HepG2 (cell line): ENCODE data around the gene TUBG2. TPM values are rescaled to one million over a fixed set of nuclear protein-coding genes. Genes with fewer than 3 reads are reported as not detected.

Source experiments
- CBX1 ChIP-seq: IDR thresholded peaks from one replicate; pipeline ENCODE4 v1.6.1; 2016; ENCODE audit warnings: antibody characterized with exemption, low read depth
- CHD4 ChIP-seq: fragments of 200-600 bp; sonication (generic); IDR thresholded peaks from 2 replicates; pipeline ENCODE4 v1.7.0; 2017; ENCODE audit warnings: mild to moderate bottlenecking, low read length, borderline replicate concordance
- DDIT3 ChIP-seq: sonication (generic); formaldehyde crosslinking; IDR thresholded peaks from 2 replicates; pipeline ENCODE4 v1.4.0; 2020; ENCODE audit warnings: mild to moderate bottlenecking, missing genetic modification reagents
- JUND ChIP-seq: sonication (generic); formaldehyde crosslinking; IDR thresholded peaks from 2 replicates; pipeline ENCODE4 v1.8.0; 2022; ENCODE audit warnings: mild to moderate bottlenecking, missing genetic modification reagents
- KDM2A ChIP-seq: sonication (generic); formaldehyde crosslinking; IDR thresholded peaks from 2 replicates; pipeline ENCODE4 v1.4.0; 2020; ENCODE audit warnings: low read depth, missing genetic modification reagents, borderline replicate concordance
- KDM4B ChIP-seq: sonication (generic); formaldehyde crosslinking; IDR thresholded peaks from 2 replicates; pipeline ENCODE4 v1.4.0; 2020; ENCODE audit warnings: missing genetic modification reagents
- MXD1 ChIP-seq: sonication (generic); formaldehyde crosslinking; IDR thresholded peaks from 2 replicates; pipeline ENCODE4 v1.4.0; 2020; ENCODE audit warnings: mild to moderate bottlenecking, missing genetic modification reagents
- RARG ChIP-seq: sonication (generic); formaldehyde crosslinking; IDR thresholded peaks from 2 replicates; pipeline ENCODE4 v1.4.0; 2020; ENCODE audit warnings: low read depth, mild to moderate bottlenecking, missing genetic modification reagents
- RBAK ChIP-seq: sonication (generic); formaldehyde crosslinking; IDR thresholded peaks from 2 replicates; pipeline ENCODE4 v1.5.1; 2020; ENCODE audit warnings: mild to moderate bottlenecking, missing genetic modification reagents
- TEAD3 ChIP-seq: optimal IDR thresholded peaks from 2 replicates; pipeline ENCODE3; 2016; ENCODE audit warnings: borderline replicate concordance
- WIZ ChIP-seq: sonication (generic); formaldehyde crosslinking; IDR thresholded peaks from 2 replicates; pipeline ENCODE4 v1.5.1; 2020; ENCODE audit warnings: mild to moderate bottlenecking, missing genetic modification reagents
- ZFP1 ChIP-seq: IDR thresholded peaks from 2 replicates; pipeline ENCODE4 v1.6.1; 2016
- ZFYVE20 ChIP-seq: sonication (generic); formaldehyde crosslinking; IDR thresholded peaks from 2 replicates; pipeline ENCODE4 v1.8.0; 2023; ENCODE audit warnings: low read depth, mild to moderate bottlenecking, moderate library complexity, missing genetic modification reagents, borderline replicate concordance
- ZNF354B ChIP-seq: sonication (generic); formaldehyde crosslinking; IDR thresholded peaks from 2 replicates; pipeline ENCODE4 v1.8.0; 2022; ENCODE audit warnings: mild to moderate bottlenecking, missing genetic modification reagents
- ZNF629 ChIP-seq: sonication (generic); formaldehyde crosslinking; conservative IDR thresholded peaks from 2 replicates; pipeline ENCODE4 v1.5.0; 2020; ENCODE audit warnings: missing genetic modification reagents
- ZNF709 ChIP-seq: sonication (generic); formaldehyde crosslinking; IDR thresholded peaks from 2 replicates; pipeline ENCODE4 v1.5.0; 2020; ENCODE audit warnings: mild to moderate bottlenecking, missing genetic modification reagents
- polyA plus RNA-seq, 8 experiments: library from polyadenylated mRNA; depleted of rRNA in 3 of 8; stranded (reverse) in 7 of 8; unstranded in 1 of 8; fragments of >200 nt; fragmentation: Illumina TruSeq in 4 of 8; extraction: Trizol in 4 of 8; gene quantifications; 2 replicates each; pipeline versions ENCODE4 v1.2.1 to v1.2.3, GENCODE V29; 2011 to 2016; ENCODE audit warnings: low read depth in 4 of 8, missing spikeins in 1 of 8, mixed read lengths in 1 of 8; ENCODE audit not compliant: insufficient read depth in 1 of 8
- total RNA-seq, 5 experiments: library from RNA; depleted of rRNA; stranded (reverse); fragments of >200 nt; fragmentation: Illumina TruSeq; extraction: Trizol; gene quantifications; 2 replicates each; pipeline ENCODE4 v1.2.3, GENCODE V29; 2016; ENCODE audit warnings: low read depth in 1 of 5
- TF ChIP-seq, protein P1 (sequence below), 2 experiments: sonication (generic) in 1 of 2; formaldehyde crosslinking in 1 of 2; IDR thresholded peaks; 2 replicates each; pipeline versions ENCODE4 v1.6.1 to v1.9.0; 2014 to 2022; ENCODE audit warnings: antibody characterized with exemption in 1 of 2, borderline replicate concordance in 1 of 2, inconsistent platforms in 1 of 2, low read depth in 1 of 2, missing genetic modification reagents in 1 of 2
- TF ChIP-seq, protein P2 (sequence below): sonication (generic); formaldehyde crosslinking; IDR thresholded peaks from 2 replicates; pipeline ENCODE4 v1.5.0; 2020; ENCODE audit warnings: mild to moderate bottlenecking, missing genetic modification reagents
- TF ChIP-seq, protein P3 (sequence below): sonication (generic); formaldehyde crosslinking; IDR thresholded peaks from 2 replicates; pipeline ENCODE4 v1.5.0; 2020; ENCODE audit warnings: mild to moderate bottlenecking, missing genetic modification reagents

The TUBG2 gene
- total and polyA plus RNA-seq, 2 of the 13 experiments (the other 11 are each of a cell fraction or from before 2014, with no cell fraction given) = 16.0 to 42.3 TPM

DNA sequence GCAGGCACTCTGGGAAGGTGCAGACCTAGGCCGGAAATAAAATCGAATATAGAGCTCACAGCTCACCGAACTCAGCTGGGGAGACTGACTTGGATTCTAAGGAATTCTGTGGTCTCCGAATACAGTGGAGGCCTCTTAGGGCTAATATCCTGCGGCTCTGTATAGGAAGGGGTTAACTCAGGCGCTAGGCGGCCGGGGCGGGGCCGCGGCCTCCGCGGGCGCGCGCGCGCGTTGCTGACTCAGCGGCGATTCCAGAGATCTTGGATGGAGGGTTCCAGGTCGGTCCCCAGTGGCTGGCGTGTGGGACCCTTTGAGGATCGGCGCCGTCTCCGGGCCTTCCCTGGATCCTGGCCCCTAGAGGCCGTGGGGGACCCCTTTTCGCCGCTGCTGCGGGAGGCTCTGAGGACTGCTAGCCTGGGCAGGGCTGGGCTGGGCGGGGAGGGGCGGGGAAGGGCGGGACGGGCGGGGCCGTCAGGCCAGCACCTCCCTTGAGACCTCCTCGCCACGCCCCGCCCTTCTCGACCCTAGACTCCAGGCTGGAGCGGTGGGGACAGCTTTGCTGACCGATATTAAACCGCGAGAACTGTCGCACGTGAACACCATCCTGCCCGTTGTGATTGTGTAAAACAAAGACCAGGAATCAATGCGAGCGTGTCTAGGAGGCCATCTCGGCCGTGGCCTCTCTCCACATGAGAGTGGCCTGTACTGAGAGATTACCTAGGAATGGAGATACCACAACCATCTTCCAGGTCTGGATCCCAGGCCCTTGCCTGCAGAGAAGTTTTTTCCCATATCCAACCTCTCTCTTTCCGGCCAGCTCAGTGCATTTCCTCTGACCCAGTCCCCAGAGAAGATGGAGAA lies 19.1 kb downstream of the TUBG2 start (continued):
- TF ChIP-seq, protein P1, sequence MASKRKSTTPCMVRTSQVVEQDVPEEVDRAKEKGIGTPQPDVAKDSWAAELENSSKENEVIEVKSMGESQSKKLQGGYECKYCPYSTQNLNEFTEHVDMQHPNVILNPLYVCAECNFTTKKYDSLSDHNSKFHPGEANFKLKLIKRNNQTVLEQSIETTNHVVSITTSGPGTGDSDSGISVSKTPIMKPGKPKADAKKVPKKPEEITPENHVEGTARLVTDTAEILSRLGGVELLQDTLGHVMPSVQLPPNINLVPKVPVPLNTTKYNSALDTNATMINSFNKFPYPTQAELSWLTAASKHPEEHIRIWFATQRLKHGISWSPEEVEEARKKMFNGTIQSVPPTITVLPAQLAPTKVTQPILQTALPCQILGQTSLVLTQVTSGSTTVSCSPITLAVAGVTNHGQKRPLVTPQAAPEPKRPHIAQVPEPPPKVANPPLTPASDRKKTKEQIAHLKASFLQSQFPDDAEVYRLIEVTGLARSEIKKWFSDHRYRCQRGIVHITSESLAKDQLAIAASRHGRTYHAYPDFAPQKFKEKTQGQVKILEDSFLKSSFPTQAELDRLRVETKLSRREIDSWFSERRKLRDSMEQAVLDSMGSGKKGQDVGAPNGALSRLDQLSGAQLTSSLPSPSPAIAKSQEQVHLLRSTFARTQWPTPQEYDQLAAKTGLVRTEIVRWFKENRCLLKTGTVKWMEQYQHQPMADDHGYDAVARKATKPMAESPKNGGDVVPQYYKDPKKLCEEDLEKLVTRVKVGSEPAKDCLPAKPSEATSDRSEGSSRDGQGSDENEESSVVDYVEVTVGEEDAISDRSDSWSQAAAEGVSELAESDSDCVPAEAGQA (IDR thresholded peaks at IDR 0.05; ENCODE audit: low read depth) = peak; percentile 29
- TF ChIP-seq, protein P1 (CRISPR knock-in tag; IDR thresholded peaks at IDR 0.05; ENCODE audit: borderline replicate concordance) = no peak
- TF ChIP-seq, protein P2, sequence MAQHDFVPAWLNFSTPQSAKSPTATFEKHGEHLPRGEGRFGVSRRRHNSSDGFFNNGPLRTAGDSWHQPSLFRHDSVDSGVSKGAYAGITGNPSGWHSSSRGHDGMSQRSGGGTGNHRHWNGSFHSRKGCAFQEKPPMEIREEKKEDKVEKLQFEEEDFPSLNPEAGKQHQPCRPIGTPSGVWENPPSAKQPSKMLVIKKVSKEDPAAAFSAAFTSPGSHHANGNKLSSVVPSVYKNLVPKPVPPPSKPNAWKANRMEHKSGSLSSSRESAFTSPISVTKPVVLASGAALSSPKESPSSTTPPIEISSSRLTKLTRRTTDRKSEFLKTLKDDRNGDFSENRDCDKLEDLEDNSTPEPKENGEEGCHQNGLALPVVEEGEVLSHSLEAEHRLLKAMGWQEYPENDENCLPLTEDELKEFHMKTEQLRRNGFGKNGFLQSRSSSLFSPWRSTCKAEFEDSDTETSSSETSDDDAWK = no peak
- TF ChIP-seq, protein P3, sequence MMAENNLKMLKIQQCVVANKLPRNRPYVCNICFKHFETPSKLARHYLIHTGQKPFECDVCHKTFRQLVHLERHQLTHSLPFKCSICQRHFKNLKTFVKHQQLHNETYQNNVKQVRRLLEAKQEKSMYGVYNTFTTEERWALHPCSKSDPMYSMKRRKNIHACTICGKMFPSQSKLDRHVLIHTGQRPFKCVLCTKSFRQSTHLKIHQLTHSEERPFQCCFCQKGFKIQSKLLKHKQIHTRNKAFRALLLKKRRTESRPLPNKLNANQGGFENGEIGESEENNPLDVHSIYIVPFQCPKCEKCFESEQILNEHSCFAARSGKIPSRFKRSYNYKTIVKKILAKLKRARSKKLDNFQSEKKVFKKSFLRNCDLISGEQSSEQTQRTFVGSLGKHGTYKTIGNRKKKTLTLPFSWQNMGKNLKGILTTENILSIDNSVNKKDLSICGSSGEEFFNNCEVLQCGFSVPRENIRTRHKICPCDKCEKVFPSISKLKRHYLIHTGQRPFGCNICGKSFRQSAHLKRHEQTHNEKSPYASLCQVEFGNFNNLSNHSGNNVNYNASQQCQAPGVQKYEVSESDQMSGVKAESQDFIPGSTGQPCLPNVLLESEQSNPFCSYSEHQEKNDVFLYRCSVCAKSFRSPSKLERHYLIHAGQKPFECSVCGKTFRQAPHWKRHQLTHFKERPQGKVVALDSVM = peak; percentile 42; the same call in 1 of the 2 replicates
- TF ChIP-seq WIZ (CRISPR knock-in tag) = no peak
- TF ChIP-seq CHD4 = no peak
- TF ChIP-seq KDM2A (CRISPR knock-in tag) = peak; percentile 82
- TF ChIP-seq DDIT3 (CRISPR knock-in tag) = no peak
- TF ChIP-seq ZNF629 = 0 out of 2 replicates have a peak, but pooled peaks have one; percentile 3
- TF ChIP-seq TEAD3 (CRISPR knock-in tag) = no peak
- TF ChIP-seq RARG (CRISPR knock-in tag) = no peak
- no peak for TF ChIP-seq ZFYVE20 (CRISPR knock-in tag)
- no peak for TF ChIP-seq MXD1 (CRISPR knock-in tag)
- TF ChIP-seq RBAK = peak; percentile 70; the same call in 1 of the 2 replicates
- peak; percentile 50 for TF ChIP-seq KDM4B (CRISPR knock-in tag)
- no peak; the same call in 1 of the 2 replicates for TF ChIP-seq ZNF709 (CRISPR knock-in tag)
- no peak for TF ChIP-seq ZNF354B (CRISPR knock-in tag)
- no peak for TF ChIP-seq CBX1
- peak; percentile 59 for TF ChIP-seq JUND (CRISPR knock-in tag)
- TF ChIP-seq ZFP1 (CRISPR knock-in tag) = no peak; the same call in 1 of the 2 replicates
